ENCODE measurements around the gene GPATCH4.
"Not testable (repeated sequence)": the region's sequence is repeated elsewhere in the genome, so short reads cannot be mapped to it uniquely, and the experiment has no call there.

GPATCH4 gene

DNA sequence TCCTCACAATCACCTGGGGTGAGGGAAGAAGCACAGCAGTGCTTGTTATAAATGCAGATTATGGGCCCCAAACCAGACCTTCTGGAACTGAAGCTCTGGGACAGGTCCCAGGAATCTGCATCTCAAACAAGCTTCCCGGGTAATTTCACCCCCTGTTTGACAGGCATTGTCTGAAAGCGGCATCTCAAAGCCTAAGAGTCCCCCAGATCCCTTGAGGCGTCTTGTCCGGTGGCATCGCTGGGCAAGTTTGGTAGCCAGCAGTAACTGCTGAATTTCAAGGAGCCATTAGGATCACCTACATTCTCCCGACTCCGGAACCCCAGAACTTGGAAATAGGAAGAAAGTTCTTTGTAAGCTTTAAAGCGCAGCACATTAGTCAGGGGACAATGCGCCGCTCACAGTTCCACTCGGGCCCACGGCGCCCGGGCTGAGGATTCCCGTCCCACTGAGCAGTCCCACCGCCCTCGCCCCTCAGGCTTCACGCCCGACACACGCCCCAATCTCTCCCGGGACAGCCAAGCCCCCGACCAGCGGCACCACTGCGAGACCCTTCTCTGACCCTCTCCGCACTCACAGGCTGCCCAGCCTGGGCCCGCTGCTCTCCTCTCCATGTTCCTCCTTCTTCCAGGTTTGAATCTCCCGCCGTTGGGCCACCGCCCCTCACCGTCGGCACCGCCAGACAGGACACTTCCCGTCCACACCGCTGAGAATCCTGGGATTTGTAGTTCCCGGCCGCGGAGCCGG, 29.2 kb downstream of the GPATCH4 start, which contains the start of gene IQGAP3:
IQGAP3 (minus strand) TSS at position 647 of the 744 bp plus-strand sequence; CDS start at position 611, 36 bp downstream.
- no peak for FAIRE-seq

DNA sequence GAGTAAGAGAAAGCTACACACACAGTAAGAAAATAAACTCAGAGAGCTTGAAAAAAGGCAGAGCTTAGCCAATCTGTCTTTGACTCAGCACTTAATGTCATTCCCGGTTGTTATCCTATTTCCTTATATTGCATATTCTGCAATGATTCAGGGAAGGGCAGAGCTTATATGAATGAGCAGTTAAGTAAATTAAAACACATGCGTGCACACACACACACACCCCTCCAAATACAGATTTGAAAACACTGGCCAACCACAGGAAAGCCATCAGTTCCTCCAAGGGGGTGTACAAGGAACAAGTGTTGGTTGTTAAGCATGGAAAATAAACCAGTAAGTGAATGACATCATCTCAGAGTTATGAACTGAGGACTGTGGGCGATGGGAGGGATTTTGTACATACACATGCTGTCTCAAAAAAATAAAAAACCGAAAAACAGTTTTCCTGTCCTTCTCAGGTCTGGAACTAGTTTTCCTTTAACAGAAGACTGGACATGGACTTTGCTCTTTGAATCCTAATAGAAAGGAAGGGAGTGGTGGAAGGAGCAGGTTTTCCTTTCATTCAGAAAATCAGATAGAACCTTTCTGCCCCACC, 29.9 kb downstream of the GPATCH4 start:
- no peak for FAIRE-seq

DNA sequence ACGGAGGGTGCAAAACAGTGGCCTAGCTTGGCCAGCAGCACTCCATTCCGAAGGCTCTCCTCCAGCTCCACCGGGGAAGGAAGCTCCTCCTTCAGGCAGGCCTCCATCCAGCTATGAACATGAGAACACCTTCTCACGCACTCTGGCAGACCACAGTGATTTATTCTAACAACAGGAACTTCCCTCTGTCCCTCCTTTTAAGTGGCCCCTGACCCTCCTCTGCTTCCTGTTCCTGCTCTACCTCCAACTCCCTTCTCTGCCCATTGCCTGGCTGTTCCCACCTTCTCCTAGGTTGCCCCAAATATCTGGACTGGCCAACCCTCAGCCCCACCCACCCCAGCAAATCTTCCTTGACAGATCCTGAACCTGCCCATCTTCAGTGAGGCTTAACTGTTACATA, 34.8 kb downstream of the GPATCH4 start:
- FAIRE-seq: no peak

DNA sequence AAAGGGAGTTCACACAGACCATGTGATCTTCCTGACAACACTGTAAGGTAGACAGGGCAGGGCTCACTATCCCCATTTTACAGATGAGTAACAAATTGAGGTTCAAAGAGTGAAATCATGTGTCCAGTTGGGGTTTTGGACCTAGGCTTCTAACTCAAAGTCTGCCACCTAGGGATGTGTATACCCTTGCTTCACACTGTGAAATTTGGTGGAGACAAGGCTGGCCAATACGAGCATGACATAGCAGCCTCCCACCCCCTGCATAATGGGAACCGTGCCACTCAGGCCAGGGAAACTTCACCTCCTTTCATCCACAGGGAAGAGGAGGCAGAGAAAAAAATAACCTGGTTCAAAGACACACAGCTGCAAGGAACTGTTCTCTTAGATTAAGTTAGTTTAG, 35.8 kb downstream of the GPATCH4 start:
- no peak for FAIRE-seq

DNA sequence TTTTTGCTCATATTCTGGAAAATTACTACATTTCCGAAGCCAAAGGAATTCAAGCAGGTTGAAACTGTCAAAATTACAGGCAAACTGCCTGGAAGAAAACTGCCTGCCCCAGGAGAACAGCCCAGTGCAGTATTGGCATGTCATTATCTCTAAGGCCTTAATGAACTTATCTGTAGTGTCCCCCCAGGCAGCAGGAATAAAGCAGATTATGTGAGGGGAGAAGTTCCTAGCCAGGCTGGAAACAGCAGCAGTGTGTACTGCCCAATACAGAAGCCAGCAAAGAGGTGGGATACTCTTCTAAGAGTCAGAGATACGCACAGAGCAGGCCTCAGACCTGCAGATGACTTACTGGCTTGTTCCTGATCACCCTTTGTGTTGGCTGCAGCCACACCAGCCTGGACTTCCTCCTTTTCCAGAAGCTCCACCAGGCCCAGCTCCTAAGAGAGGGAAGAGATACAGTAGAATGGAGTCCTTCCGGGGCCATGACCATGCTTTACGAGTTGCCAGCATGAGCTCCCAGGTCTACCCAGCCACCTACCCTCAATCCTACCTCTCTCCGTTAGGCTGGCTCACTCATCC, 40.6 kb downstream of the GPATCH4 start:
- FAIRE-seq: no peak

DNA sequence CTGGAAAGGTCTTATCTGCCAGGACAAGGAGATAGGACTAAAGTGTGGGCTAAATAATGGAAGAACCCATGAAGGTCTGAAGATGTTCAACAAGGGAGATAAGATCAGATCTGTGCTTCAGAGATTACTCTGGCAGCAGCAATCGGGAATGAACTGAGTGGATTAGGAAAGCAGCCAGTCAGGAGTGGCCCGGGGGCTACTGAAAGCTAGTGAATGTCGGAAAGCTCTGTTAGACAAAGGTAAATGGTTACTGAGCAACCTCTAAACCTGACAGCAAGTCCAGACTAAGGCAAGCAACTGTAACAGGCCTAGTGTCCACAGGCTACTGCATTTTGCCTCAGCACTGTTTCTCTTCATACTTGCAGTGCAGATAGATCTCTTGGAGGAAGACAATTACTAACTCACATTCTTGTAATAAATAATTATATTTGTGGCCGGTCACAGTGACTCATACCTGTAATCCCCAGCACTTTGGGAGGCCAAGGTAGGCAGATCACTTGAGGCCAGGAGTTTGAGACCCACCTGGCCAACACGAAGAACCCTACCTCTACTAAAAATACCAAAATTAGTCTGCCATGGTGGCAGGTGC, 41.4 kb downstream of the GPATCH4 start:
- FAIRE-seq: no peak

DNA sequence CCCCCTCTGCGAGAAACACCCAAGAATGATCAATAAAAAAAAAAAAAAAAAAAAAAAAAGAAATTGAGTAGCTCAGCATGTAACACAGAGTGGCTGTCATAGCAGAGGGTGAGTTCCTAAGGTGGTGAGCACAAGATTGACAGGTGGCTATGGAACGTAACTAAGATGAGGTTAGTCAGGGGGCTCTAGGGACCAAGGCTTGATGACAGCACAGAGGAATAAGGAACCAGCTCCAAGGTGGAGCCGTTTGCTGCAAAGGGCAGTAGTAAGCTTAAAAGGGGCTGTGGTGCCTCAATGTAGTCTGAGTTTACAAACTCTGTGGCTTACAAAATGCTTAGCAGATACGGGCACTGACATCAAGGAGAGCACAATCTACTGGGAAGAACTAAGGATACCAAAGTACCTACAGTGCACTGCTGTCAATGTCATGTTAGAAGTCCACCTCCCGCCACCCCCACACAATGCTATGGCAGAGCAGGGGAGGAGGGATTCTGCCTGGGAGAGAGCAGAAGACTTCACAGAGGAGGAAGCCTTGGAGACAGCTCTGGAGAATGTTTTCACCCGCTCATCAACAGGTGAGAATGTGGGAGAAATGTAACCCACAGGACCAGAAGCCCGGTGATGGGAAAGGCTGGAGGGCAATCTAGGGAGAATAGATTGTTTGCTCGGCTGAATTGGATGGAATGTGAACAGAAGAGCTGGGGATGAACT, 42.0 kb downstream of the GPATCH4 start:
- FAIRE-seq: no peak

DNA sequence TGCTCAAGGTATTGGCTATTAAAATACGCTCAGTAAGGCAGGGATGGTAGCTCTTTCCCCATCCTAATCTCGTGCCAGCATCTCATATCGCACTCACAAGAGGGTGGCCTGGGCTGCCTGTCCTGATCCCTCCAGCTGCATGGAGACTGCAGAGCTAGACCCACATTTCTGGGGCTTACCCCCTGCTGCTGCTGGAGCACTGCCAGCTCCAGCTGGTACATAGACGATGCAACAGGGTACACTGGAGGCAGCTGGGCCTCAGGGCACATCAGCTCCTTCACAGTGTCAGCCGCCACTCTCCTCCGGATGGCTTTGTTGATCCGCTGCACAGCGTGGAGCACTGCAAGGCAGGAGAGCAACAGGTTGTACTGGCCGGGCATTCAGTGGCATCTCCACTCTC, 44.9 kb downstream of the GPATCH4 start:
- no peak for FAIRE-seq

DNA sequence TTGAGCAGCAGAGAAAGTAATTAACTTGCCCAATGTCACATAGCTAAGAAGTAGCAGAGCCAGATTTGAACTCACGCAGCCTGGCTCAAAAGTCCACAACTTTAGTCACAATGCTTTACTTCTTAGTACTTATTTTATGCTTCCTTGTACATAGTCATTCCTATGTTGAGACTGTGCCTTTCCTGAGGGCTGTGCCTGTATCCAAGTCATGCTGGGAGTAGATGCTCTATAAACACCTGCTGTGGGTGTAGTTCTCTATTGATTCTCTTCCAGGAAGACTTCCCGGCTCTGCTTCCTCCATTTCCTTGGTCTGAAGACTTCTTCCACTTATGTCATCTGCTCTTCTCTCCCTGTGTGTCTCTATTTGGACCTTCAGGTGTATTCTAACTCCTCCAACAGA, 45.6 kb downstream of the GPATCH4 start:
- no peak for FAIRE-seq

DNA sequence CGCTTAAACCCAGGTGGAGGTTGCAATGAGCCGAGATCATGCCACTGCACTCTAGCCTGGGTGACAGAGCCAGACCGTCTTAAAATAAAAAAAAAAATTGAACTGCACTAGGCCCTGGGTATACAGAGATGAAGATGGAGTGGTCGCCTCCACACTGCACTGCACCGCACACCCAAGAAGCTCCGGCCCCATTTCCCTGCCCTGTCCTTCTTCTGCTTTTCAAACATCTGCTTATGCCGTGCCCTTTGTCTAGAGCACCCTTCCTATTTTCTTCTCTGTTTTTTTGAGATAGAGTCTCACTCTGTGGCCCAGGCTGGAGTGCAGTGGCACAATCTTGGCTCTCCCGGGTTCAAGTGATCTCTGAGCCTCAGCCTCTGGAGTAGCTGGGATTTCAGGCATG, 46.3 kb downstream of the GPATCH4 start:
- no peak for FAIRE-seq

DNA sequence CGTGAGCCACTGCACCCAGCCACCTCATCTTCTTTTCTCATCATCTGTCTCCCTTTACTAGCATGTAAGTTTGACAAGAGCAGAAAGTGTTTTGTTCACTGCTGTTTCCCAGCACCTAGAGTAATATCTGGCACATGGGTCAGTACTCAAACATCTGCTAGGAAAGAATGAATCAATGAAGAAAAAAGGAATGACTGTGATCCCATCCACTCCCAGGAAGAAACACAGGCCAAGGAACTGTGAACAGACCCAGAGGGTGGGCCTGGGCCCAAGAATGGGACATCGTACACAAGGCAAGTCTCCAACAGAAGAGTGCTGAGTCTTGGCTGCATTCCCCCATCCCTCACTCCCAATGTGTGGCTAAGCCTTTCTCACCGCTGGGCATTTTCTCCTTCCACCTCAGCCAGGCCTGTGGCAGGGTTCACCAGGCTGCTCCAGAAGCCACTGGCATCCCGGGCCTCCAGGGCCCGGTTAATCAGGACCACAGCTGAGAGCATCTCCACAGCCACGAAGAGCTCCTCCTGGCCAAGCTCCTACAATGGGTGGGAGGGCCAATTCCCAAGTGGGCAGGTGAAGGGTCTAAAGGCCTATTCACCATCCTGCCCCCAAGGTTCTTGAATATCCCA, 47.3 kb downstream of the GPATCH4 start:
- FAIRE-seq: no peak

DNA sequence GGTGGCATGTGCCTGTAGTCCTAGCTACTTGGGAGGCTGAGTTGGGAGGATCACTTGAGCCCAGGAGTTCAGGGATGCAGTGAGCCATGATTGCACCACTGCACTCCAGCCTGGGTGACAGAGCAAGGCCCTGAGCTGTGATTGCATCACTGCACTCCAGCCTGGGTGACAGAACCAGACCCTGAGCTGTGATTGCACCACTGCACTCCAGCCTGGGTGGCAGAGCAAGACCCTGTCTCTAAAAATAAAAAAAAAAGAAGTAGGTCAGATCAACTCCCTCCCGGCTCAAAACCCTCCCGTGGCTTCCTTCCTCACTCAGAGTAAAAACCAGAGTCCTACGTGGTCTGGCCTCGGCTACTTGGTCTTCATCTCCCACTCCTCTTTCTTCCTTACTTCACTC, 48.3 kb downstream of the GPATCH4 start:
- FAIRE-seq: not testable (repeated sequence)

DNA sequence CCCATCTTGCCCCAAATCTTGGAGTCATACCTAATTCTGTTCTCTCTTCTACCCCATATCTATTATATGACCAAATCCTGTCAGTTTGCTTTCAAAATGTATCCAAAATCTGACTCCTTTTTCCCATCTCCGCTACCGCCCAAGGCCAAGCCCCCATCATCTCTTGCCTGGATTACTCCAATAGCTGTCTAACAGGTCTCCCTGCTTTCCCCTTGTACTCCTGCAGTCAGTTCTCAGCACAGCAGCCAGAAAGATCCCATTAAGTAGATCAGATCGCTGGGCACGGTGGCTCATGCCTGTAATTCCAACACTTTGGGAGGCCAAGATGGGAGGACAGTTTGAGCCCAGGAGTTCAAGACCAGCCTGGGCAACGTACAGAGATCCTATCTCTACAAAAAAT, 48.8 kb downstream of the GPATCH4 start:
- no peak for FAIRE-seq

DNA sequence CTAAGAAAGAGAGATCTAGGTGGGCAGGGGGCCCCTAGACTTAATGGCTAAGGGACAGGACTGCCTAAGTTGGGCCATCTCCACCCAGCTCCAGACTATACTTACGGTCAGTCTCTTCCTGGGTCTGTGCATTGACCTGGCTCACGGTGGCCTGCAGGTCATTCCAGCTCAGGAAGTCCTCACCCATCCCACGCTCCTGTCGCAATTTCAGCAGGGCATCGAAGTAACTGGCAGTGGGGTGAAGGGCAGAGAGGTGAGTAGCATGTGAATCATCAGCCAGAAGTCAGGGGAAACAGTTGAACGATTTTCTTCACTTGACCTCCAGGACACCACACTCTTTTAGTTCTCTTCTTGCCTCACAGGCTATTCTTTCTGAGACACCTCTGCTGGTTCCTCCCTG, 49.4 kb downstream of the GPATCH4 start:
- no peak for FAIRE-seq

DNA sequence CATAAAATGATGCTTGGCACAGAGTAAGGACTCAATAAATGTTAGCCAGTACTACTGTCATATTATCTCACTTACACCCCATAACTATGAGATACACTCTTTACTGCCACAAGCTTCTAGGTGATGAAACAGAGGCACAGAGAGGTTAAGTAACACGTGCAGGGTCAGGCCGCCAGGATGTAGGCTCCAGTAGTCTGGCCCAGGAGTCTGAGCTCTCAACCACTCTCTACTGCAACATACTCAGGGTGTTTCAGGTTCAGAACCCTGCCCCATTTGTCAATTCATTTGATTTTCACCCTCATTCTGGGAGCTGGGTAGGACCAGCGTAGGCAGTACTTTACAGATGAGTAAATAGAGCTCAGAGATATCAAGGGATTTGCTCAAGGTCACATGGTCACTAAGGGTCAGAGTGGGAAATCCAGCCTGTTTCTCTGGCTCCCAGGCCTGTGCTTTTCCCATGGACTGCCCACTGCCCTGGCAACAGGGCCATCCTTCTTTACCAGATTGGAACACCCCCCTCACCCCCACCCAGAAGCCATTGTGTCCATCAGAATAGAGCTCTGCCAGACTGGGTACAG, 50.1 kb downstream of the GPATCH4 start:
- FAIRE-seq: no peak

DNA sequence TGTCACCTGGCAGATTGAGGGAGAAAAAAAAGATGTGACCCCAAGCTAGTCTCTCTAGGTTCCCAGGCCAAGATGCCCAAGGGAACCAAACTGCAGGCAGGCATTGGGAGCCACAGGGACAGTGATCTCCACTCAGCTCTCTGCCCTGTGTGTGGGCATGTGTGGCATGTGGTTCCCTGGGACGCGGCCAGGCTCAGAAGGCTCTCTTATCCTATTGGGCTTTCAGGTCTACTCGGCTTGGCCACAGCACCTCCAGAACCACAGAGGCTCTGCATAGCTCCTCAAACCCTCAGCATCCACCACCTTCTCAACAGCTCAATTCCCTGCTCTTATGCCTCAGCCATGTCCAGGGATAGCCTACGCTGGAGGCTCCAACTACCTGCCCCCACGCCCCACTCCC, 50.9 kb downstream of the GPATCH4 start:
- no peak for FAIRE-seq

DNA sequence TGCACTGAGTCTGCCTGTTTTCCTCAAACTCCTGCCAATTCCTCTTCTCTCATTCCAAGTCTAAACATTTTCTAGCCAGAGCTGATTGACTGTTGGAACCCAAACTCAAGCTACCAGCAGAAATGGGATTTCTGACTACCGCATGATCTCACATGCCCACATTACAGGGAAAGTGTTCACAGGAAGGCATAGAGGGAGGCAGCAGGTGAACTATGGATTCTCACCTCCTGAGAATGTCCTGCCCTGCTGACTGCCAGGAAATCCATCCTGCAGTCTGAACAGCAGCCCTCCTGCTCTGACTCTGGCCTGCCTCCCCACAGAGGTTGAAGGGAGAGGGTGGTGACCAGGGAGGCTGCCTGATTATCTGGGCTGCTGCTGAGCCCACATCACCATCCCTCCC, 51.4 kb downstream of the GPATCH4 start:
- FAIRE-seq: no peak

DNA sequence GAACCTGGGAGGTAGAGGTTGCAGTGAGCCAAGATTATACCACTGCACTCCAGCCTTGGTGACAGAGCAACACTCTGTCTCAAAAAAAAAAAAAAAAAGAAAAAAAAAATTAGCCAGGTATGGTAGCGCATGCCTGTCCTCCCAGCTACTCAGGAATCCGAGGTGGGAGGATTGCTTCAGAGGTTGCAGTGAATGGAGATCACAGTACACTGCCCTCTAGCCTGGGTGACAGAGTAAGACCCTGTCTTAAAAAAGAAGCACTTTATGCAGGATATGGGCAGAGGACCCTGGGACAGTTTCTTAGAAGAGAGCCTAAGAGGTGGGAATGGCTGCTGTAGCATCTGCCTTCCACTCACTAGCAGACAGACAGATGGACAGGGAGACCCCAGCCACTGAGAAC, 51.9 kb downstream of the GPATCH4 start:
- no peak for FAIRE-seq

DNA sequence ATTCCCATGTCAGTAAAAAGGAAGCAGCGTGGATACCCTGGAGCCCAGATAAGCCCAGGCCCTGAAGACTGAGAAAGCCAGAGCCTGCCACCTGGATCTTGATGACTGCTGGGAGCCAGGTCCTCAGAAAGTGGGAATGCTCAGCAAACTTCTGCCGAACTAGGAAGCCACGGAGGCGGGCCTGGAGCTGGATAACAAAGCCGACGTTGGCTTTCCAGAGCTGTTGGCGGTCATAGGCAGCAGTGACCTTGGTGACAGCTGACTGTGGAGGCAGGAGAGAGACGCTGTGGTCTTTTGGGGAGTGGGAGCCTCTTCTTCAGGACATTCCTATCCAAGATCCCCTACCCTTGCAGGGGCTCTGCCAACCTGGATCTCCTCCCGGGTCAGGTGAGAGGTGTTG, 53.3 kb downstream of the GPATCH4 start:
- FAIRE-seq: no peak

DNA sequence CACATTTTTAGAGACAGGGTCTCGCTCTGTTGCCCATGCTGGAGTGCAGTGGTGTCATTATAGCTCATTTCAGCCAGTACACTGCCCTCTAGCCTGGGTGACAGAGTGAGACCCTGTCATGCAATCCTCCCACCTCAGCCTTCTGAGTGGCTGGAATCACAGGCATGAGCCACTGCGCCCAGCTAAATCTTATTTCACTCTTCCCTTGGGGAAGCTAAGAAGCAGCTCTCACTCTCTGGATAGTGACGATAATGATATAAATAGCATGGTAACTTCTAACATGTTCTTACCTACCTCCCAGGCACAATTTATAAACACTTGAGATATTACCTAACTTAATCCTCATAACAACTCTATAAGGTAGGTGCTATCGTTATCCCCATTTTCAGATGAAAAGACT, 53.8 kb downstream of the GPATCH4 start:
- FAIRE-seq: no peak

DNA sequence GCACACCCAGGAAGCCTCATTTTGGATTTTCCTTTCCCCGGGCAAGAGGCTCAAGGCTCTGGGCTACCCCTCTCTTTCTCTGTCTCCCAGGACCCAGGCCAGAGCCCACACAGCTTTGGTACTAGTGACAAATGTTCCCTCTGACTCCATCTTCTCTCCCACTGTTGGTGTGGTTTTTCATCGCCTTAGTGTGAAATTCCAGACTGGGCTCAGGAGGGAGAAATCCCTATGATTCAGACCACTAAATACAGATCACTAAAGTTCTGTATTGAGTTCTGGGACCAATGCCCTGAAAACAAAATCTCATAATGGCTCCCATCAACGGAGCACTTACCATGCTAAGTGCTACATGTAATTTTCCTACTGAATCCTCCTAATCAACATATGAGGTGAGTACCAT, 55.0 kb downstream of the GPATCH4 start:
- FAIRE-seq: no peak

DNA sequence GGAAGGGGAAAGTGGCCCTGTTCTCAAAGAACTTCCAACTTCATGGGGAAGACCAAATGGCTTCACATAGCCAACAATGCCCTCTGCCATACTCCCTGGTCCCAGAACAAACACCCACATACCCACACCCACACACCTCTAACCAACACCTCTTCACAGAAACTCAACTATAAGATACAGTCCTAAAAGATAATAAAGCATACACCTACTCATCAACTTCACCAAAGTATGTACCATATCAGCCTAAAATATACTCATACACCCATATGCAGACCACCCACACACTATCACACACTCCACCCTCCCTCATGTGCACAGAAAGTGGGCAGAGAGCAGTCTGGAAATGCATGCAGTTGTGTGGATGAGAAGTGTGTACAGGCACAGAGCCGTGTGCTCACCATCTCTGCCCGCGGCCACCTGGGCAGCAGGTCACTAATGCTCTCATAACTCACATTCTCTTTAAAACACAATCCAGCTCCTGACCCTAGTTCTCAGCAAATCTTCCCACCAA, 56.6 kb downstream of the GPATCH4 start:
- no peak for FAIRE-seq
